ENCODE data around the gene MAFB.

DNA sequence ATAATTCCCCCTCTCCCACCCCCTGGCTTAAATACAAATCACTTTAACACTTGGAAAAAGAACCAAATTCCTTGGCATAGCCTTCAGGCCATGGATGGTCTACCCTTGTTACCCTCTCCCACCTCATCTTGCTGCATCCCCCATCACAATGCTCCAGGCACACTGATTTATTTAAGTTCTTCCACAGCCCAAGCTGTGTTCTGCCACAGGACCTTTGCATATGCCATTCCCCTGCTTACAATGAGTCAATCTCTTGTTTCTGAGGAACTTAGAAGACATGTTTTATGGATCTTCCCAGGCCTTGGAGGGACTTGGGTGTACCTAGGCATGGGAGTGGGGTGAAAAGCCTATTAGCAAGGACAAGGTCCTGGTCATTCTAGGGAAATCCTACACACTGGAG lies 6.2 kb upstream of the MAFB start:
- TF ChIP-seq PBX2 (CRISPR knock-in tag; IDR thresholded peaks at IDR 0.05; ENCODE audit: low read depth) (no peak), PBX2 (tag; conservative IDR thresholded peaks at IDR 0.05; ENCODE audit: low read depth) (no peak), BHLHE40 (IDR thresholded peaks at IDR 0.05; ENCODE audit: low read length) (no peak), RFX5 (IDR thresholded peaks at IDR 0.05; ENCODE audit: low read depth, low read length) (no peak), ZNF133 (CRISPR knock-in tag; IDR thresholded peaks at IDR 0.05) (no peak), CREM (IDR thresholded peaks at IDR 0.05; ENCODE audit: low read depth) (no peak), CTCF (IDR thresholded peaks at IDR 0.05 in 2 of 3, conservative IDR thresholded peaks at IDR 0.05 in 1 of 3; ENCODE audit: insufficient read depth in 2 of 3, low read depth in 1 of 3, low read length in 3 of 3) (no peak), BCLAF1 (IDR thresholded peaks at IDR 0.05; ENCODE audit: borderline replicate concordance in 1 of 2, control insufficient read depth in 1 of 2, low read depth in 2 of 2, low read length in 1 of 2) (no peak), FIP1L1 (IDR thresholded peaks at IDR 0.05; ENCODE audit: low read depth, low read length, poor library complexity, severe bottlenecking) (no peak), MEF2A (IDR thresholded peaks at IDR 0.05; ENCODE audit: control insufficient read depth, low read depth, low read length) (no peak), SFPQ (IDR thresholded peaks at IDR 0.05; ENCODE audit: low read depth, low read length) (no peak), SETDB1 (IDR thresholded peaks at IDR 0.05; ENCODE audit: low read length) (no peak)
- TF ChIP-seq, protein P1, sequence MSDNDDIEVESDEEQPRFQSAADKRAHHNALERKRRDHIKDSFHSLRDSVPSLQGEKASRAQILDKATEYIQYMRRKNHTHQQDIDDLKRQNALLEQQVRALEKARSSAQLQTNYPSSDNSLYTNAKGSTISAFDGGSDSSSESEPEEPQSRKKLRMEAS (CRISPR knock-in tag; IDR thresholded peaks at IDR 0.05), result no peak
- TF ChIP-seq, protein P2, sequence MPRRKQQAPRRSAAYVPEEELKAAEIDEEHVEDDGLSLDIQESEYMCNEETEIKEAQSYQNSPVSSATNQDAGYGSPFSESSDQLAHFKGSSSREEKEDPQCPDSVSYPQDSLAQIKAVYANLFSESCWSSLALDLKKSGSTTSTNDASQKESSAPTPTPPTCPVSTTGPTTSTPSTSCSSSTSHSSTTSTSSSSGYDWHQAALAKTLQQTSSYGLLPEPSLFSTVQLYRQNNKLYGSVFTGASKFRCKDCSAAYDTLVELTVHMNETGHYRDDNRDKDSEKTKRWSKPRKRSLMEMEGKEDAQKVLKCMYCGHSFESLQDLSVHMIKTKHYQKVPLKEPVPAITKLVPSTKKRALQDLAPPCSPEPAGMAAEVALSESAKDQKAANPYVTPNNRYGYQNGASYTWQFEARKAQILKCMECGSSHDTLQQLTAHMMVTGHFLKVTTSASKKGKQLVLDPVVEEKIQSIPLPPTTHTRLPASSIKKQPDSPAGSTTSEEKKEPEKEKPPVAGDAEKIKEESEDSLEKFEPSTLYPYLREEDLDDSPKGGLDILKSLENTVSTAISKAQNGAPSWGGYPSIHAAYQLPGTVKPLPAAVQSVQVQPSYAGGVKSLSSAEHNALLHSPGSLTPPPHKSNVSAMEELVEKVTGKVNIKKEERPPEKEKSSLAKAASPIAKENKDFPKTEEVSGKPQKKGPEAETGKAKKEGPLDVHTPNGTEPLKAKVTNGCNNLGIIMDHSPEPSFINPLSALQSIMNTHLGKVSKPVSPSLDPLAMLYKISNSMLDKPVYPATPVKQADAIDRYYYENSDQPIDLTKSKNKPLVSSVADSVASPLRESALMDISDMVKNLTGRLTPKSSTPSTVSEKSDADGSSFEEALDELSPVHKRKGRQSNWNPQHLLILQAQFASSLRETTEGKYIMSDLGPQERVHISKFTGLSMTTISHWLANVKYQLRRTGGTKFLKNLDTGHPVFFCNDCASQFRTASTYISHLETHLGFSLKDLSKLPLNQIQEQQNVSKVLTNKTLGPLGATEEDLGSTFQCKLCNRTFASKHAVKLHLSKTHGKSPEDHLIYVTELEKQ (CRISPR knock-in tag; IDR thresholded peaks at IDR 0.05), result no peak
